HG03135 (cell line): ENCODE results near the gene RAB11FIP4.
"Not testable (repeated sequence)": the region's sequence is repeated elsewhere in the genome, so short reads cannot be mapped to it uniquely, and the experiment has no call there.

Source experiments
- ATAC-seq: cut with Tn5 transposase; IDR thresholded peaks from one replicate; pipeline ENCODE4 v1.9.1; 2021; ENCODE audit warnings: mild to moderate bottlenecking, moderate library complexity; ENCODE audit not compliant: unreplicated experiment

RAB11FIP4 gene, protein sequence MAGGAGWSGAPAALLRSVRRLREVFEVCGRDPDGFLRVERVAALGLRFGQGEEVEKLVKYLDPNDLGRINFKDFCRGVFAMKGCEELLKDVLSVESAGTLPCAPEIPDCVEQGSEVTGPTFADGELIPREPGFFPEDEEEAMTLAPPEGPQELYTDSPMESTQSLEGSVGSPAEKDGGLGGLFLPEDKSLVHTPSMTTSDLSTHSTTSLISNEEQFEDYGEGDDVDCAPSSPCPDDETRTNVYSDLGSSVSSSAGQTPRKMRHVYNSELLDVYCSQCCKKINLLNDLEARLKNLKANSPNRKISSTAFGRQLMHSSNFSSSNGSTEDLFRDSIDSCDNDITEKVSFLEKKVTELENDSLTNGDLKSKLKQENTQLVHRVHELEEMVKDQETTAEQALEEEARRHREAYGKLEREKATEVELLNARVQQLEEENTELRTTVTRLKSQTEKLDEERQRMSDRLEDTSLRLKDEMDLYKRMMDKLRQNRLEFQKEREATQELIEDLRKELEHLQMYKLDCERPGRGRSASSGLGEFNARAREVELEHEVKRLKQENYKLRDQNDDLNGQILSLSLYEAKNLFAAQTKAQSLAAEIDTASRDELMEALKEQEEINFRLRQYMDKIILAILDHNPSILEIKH

DNA sequence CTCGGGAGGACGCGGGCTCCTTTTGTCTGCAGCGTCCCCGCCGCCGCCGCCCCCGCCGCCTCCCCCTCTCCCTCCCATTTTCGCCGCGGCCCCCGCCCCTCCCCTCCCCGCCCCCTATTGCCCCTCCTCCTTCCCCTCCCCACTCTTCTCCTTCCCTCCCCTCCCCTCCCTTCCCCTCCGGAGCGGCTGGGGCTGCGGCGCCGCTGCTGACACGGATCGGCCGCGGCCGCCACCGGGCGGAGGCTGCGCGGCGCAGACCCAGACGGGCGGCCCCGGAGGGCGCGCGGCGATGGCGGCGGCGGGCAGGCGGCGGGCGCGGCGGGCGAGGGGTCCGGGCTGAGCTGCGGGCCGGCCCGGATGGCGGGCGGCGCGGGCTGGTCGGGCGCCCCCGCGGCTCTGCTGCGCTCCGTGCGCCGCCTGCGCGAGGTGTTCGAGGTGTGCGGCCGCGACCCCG is at the start of gene RAB11FIP4:
RAB11FIP4 (plus strand) TSS at position 180 of the 454 bp plus-strand sequence; CDS start at position 358, 178 bp downstream.
- ATAC-seq, result no peak

DNA sequence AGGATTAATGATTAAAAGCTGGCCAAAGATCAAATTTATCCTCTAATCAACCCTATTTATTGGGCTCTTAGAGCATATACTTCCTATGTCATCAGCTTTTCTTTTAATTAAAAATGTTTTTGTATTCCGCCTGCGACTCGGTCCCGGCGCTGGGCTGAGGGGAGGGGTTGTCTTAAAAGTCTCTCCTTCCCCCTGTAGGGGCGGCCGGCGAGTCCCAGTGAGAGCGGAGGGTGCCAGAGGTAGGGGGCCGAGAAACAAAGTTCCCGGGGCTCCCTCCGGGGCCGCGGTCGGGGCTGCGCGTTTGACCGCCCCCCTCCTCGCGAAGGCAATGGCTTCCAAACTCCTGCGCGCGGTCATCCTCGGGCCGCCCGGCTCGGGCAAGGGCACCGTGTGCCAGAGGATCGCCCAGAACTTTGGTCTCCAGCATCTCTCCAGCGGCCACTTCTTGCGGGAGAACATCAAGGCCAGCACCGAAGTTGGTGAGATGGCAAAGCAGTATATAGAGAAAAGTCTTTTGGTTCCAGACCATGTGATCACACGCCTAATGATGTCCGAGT is 46.2 kb upstream of the RAB11FIP4 start:
- ATAC-seq, result not testable (repeated sequence)

DNA sequence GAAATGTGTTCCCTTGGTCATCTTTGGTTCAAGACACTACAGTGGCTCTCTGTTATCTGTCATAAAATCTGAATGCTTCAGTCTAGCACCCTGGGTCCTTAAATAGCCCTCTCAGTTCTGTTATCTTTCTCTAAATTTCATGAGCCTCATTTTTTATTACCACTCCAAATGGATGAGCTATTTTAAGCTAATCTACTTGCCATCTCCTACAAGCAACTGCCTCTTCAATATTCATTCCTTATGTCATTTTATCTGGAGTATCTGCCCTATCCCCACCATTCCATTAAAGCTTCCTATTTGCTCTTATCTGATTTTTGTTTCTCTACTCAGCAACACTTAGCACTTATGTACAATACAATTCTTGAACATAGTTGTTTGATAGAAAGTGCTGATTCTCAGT is 42.0 kb upstream of the RAB11FIP4 start:
- no peak for ATAC-seq

DNA sequence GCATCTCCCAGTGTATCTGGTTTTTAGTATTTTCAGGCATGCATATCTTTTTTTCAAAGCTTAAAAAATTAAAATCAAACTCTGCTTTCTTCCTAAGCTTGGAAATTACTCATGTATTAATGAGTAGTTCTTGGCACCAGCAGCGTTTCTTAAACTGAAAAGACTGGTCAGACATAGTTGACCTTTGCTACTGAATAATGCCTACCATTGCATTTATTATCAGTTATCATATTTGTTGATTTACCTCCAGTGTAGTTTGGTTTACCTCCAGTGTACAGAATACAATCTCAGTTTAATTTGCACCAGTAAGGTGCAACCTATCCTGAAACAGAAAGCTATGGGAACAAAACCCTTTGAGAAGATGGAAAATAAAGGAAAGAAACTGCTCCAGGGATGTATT is 35.5 kb upstream of the RAB11FIP4 start:
- no peak for ATAC-seq

- ATAC-seq, result no peak
Observed at GRCh38 chr17:31357091-31357490, 34.4 kb upstream of the RAB11FIP4 start.

GRCh38 chr17:31357839-31358394 is 33.6 kb upstream of the RAB11FIP4 start:
- ATAC-seq, result no peak

- ATAC-seq, result no peak
Observed at GRCh38 chr17:31364012-31364411, 27.5 kb upstream of the RAB11FIP4 start.

DNA sequence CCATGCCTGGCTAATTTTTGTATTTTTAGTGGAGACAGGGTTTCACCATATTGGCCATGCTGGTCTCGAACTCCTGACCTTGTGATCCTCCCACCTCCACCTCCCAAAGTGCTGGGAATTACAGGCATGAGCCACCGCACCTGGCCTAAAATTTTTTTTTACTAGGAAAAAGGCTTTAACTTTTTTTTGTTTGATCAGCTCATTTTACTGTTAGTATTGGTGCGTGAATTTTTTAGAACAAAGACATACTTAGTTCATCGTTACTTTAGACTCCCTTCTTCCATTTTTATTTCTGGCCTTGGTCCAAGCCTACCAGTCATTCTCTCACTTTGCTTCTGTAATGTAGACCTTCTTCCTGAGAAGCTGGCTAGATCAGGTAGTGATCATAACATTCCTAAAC is 25.4 kb upstream of the RAB11FIP4 start:
- no peak for ATAC-seq

DNA sequence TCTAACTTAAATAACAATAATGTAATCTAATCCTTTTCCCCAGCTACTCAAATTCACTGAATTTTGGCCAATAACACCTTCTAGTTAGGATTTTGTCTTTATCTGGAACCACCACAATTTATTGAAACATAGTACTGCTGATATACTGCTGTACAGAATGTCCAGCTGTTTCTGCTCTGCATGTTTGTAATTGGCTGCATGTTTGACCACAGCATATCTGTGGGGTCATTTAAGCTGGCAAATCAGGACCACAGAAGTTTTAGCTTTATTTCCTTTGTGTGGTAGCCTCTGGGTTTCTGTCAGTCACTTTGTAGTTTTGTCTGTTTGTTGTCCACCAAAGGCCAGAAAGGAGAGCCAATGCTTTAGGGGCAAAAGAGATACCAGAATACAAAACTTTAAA is 22.2 kb upstream of the RAB11FIP4 start:
- no peak for ATAC-seq

DNA sequence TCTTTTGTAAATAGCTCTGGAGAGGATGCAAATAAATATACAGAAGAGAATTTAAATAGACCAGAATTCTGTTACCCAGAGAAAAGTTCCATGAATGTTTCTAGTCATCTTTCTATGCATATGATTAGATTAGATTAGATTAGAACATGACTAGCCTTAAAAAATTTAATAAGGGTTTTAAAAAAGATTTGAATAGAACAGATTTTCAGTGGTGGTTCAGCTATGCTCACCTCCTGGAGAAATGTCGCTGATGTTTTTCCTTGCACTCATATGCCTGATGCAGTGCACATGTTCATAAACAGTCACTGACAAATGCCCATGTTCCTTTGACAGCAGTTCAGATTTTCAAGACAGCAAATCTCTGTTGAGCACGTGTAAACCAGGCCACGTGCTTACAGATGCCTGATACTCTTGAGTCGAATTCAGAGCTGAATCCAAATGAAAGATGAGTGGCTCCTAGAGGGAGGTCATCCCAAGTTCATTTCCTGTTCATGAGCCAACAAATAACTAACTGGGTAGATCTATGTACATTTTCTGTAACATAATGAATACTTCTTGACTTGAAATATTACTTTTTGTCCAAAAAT is 19.9 kb upstream of the RAB11FIP4 start:
- no peak for ATAC-seq

GRCh38 chr17:31373150-31374093 is 18.1 kb upstream of the RAB11FIP4 start:
- no peak for ATAC-seq

- no peak for ATAC-seq
Observed at GRCh38 chr17:31374094-31374447, 17.4 kb upstream of the RAB11FIP4 start.

GRCh38 chr17:31374503-31374902 is 17.0 kb upstream of the RAB11FIP4 start:
- no peak for ATAC-seq

DNA sequence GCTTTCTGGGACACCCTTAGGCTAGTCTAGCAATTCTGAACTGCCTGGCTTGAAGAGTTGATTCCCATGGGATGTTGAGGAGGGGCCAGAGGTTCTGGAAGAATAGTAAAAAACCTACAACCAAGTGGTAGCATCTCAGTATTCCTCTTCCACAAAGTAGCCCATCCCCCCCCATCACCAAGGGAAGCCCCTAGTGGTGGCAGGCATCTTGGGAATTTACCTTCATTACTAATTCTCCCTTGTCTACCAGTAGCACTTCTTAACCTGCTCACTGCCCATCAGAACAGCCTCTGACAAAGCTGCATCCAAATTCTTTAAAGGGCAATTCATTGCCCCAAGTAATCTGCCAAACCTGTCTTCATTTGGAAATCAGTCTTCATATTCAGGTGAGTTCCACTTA is 12.8 kb upstream of the RAB11FIP4 start:
- no peak for ATAC-seq

DNA sequence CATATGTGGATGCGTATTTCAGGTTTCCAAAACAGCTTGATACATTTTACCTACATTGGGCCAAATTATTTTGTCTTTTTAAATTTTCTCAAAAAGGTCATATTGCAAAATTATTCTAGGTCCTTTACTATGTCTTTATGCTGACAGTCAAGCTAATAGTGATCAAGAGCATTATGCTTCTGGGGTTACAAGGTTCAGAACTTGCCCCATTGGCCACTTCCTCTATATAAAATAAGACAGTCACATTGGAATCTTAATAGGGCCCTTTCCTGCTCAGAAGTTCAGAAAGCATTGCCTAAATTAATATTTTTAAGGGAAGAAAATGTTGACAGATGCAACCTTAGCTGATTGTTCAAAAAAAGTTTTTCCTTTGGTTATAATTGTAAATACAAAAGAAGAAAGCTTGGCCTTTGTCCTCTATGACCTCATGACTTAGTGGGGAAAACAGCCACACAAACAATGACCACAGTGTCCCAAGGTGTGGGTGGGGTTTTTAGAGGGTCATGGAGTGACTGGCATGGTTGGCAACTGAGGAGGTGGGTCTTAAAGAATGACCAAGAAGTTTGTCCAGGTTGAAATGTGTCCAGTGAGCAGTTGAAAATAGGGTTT is 11.8 kb upstream of the RAB11FIP4 start:
- no peak for ATAC-seq

GRCh38 chr17:31381165-31381668 is 10.3 kb upstream of the RAB11FIP4 start:
- no peak for ATAC-seq

GRCh38 chr17:31382668-31383275 is 8.7 kb upstream of the RAB11FIP4 start:
- ATAC-seq, result not testable (repeated sequence)

- not testable (repeated sequence) for ATAC-seq
Observed at GRCh38 chr17:31383488-31383887, 8.0 kb upstream of the RAB11FIP4 start.
